Smooth muscle cell (in vitro differentiated cells): ENCODE results near the gene POLR3E. TPM values are rescaled to one million over a fixed set of nuclear protein-coding genes. Genes with fewer than 3 reads are reported as not detected.

Source experiments
- DNase-seq: peaks from one replicate; lab custom pipeline; 2025; ENCODE audit not compliant: unreplicated experiment; lab: John Stamatoyannopoulos, UW
- H2AFZ ChIP-seq: fragments of 200-600 bp; sonication (generic); 2 replicates; pipeline ENCODE4 v1.6.0; 2016; ENCODE audit warnings: antibody characterized with exemption, low read depth, mild to moderate bottlenecking
- H3F3A ChIP-seq: fragments of 200-600 bp; sonication (generic); 2 replicates; pipeline ENCODE4 v1.6.0; 2017; ENCODE audit warnings: antibody characterized with exemption, low read depth
- H3K27ac ChIP-seq: fragments of 200-600 bp; sonication (generic); 2 replicates; pipeline ENCODE4 v1.5.1; 2016; ENCODE audit warnings: low read depth, mild to moderate bottlenecking
- H3K27me3 ChIP-seq: fragments of 200-600 bp; sonication (generic); 2 replicates; pipeline ENCODE4 v1.6.1; 2016; ENCODE audit warnings: low read depth, mild to moderate bottlenecking
- H3K36me3 ChIP-seq: fragments of 200-600 bp; sonication (generic); 2 replicates; pipeline ENCODE4 v1.5.1; 2016; ENCODE audit warnings: low read depth
- H3K4me1 ChIP-seq: fragments of 200-600 bp; sonication (generic); 2 replicates; pipeline ENCODE4 v1.5.1; 2016; ENCODE audit warnings: low read depth
- H3K4me2 ChIP-seq: fragments of 200-600 bp; sonication (generic); 2 replicates; pipeline ENCODE4 v1.6.0; 2016; ENCODE audit warnings: mild to moderate bottlenecking
- H3K4me3 ChIP-seq: fragments of 200-600 bp; sonication (generic); 2 replicates; pipeline ENCODE4 v1.5.1; 2016; ENCODE audit warnings: mild to moderate bottlenecking
- H3K79me2 ChIP-seq: fragments of 200-600 bp; sonication (generic); 2 replicates; pipeline ENCODE4 v1.6.0; 2016; ENCODE audit warnings: low read depth, mild to moderate bottlenecking
- H3K9ac ChIP-seq: fragments of 200-600 bp; sonication (generic); 2 replicates; pipeline ENCODE4 v1.6.0; 2016; ENCODE audit warnings: low read depth
- H3K9me3 ChIP-seq: fragments of 200-600 bp; sonication (generic); replicated peaks from 2 replicates; pipeline ENCODE4 v1.5.1; 2016; ENCODE audit warnings: low read depth
- H4K20me1 ChIP-seq: fragments of 200-600 bp; sonication (generic); 2 replicates; pipeline ENCODE4 v1.6.0; 2016; ENCODE audit warnings: low read depth
- CTCF ChIP-seq: fragments of 200-600 bp; sonication (generic); IDR thresholded peaks from 2 replicates; pipeline ENCODE4 v1.5.1; 2017; ENCODE audit warnings: borderline replicate concordance, mild to moderate bottlenecking, antibody characterized with exemption; ENCODE audit not compliant: insufficient read depth, poor library complexity, severe bottlenecking
- WGBS: methylation state at CpG from one replicate; pipeline ENCODE4 v1.1.7; 2016; ENCODE audit warnings: low lambda C conversion rate; 5-methylcytosine and 5-hydroxymethylcytosine counted together
- polyA plus RNA-seq: library from polyadenylated mRNA; unstranded; fragments of >200 nt; fragmentation: Nextera tagmentation; extraction: Ambion mirVana; gene quantifications from 2 replicates; pipeline ENCODE4 v1.2.1, GENCODE V29; 2016
- total RNA-seq: library from RNA; depleted of rRNA; stranded (reverse); fragments of >200 nt; gene quantifications from 2 replicates; pipeline ENCODE4 v1.2.3, GENCODE V29; 2014

POLR3E gene
- total and polyA plus RNA-seq, 2 experiments from 2014 or later, result 13.9 to 31.2 TPM

- H2AFZ ChIP-seq, result no peak overlapping the region
- no peaks in the 10 kb centered on the region for H3K9me3 ChIP-seq
- H3K4me1 ChIP-seq, result no peaks in the 10 kb centered on the region
- H3K9ac ChIP-seq, result no peak overlapping the region
- H3F3A ChIP-seq, result peaks cover 5% of the 10 kb centered on the region
- no peak for TF ChIP-seq CTCF
- 93% methylated on average over 10 of the region's 10 CpGs for WGBS
- no peaks in the 10 kb centered on the region for H3K79me2 ChIP-seq
- no peak overlapping the region for H3K4me2 ChIP-seq
- no peak overlapping the region for H3K27ac ChIP-seq
- no peaks in the 10 kb centered on the region for H3K36me3 ChIP-seq
- H3K27me3 ChIP-seq, result no peaks in the 10 kb centered on the region
- H3K4me3 ChIP-seq, result no peak overlapping the region
- peaks cover 4% of the 10 kb centered on the region for H4K20me1 ChIP-seq
- no peak for DNase-seq
Measured at GRCh38 chr16:22328081-22328725, 31.0 kb downstream of the POLR3E start.

- Histone ChIP-seq H3K27ac (no peak overlapping the region), H3K79me2 (no peaks in the 10 kb centered on the region)
- no peak for DNase-seq
Measured at GRCh38 chr16:22329199-22329695, 32.0 kb downstream of the POLR3E start.

GRCh38 chr16:22330326-22330725 lies 33.1 kb downstream of the POLR3E start:
- H3K9me3 ChIP-seq, result no peaks in the 10 kb centered on the region
- H3K27ac ChIP-seq, result peak overlapping the region; percentile 56
- H4K20me1 ChIP-seq, result peaks cover 8% of the 10 kb centered on the region
- H3K36me3 ChIP-seq, result peaks cover 6% of the 10 kb centered on the region
- no peak overlapping the region for H2AFZ ChIP-seq
- H3F3A ChIP-seq, result peaks cover 16% of the 10 kb centered on the region
- no peak overlapping the region for H3K4me2 ChIP-seq
- no peak overlapping the region for H3K4me3 ChIP-seq
- H3K4me1 ChIP-seq, result no peaks in the 10 kb centered on the region
- no peak for DNase-seq
- H3K79me2 ChIP-seq, result no peaks in the 10 kb centered on the region
- 75% methylated on average over 4 of the region's 4 CpGs for WGBS
- H3K9ac ChIP-seq, result no peak overlapping the region
- no peaks in the 10 kb centered on the region for H3K27me3 ChIP-seq
- no peak for TF ChIP-seq CTCF

More at GRCh38 chr16:22329199-22329695, 32.0 kb downstream of the POLR3E start:
- Histone ChIP-seq H3K36me3 (peaks cover 3% of the 10 kb centered on the region), H3K4me3 (no peak overlapping the region), H3K4me2 (no peak overlapping the region), H4K20me1 (no peaks in the 10 kb centered on the region), H2AFZ (no peak overlapping the region), H3K9me3 (no peaks in the 10 kb centered on the region), H3K27me3 (no peaks in the 10 kb centered on the region), H3F3A (peaks cover 10% of the 10 kb centered on the region), H3K4me1 (no peaks in the 10 kb centered on the region), H3K9ac (no peak overlapping the region)
- no peak for TF ChIP-seq CTCF
- WGBS, result 97% methylated on average over 9 of the region's 9 CpGs
